GM19324 (cell line): ENCODE results near the gene GNAZ.

Experiments
- ATAC-seq: cut with Tn5 transposase; IDR thresholded peaks from one replicate; pipeline ENCODE4 v1.9.1; 2021; ENCODE audit warnings: mild to moderate bottlenecking, moderate library complexity; ENCODE audit not compliant: unreplicated experiment, low FRiP score

The GNAZ gene

GRCh38 chr22:23104187-23104971 lies 34.1 kb downstream of the GNAZ start:
- no peak for ATAC-seq

- no peak for ATAC-seq
Measured at GRCh38 chr22:23105304-23105703, 35.0 kb downstream of the GNAZ start.

GRCh38 chr22:23105919-23106318 lies 35.6 kb downstream of the GNAZ start:
- no peak for ATAC-seq

- no peak for ATAC-seq
Measured at GRCh38 chr22:23106344-23106743, 36.0 kb downstream of the GNAZ start.

GRCh38 chr22:23106906-23107367 lies 36.6 kb downstream of the GNAZ start:
- no peak for ATAC-seq

GRCh38 chr22:23107487-23108248 lies 37.3 kb downstream of the GNAZ start:
- ATAC-seq = no peak

GRCh38 chr22:23108249-23109078 lies 38.1 kb downstream of the GNAZ start:
- ATAC-seq = no peak

- no peak for ATAC-seq
Measured at GRCh38 chr22:23109079-23109347, 38.7 kb downstream of the GNAZ start.

- no peak for ATAC-seq
Measured at GRCh38 chr22:23109441-23109978, 39.2 kb downstream of the GNAZ start.

- ATAC-seq = no peak
Measured at GRCh38 chr22:23110190-23110921, 40.0 kb downstream of the GNAZ start.

GRCh38 chr22:23110922-23111527 lies 40.7 kb downstream of the GNAZ start:
- no peak for ATAC-seq

- ATAC-seq = no peak
Measured at GRCh38 chr22:23112472-23113012, 42.2 kb downstream of the GNAZ start.

- ATAC-seq = no peak
Measured at GRCh38 chr22:23113067-23113846, 42.9 kb downstream of the GNAZ start.

- no peak for ATAC-seq
Measured at GRCh38 chr22:23113847-23114720, 43.8 kb downstream of the GNAZ start.

- ATAC-seq = no peak
Measured at GRCh38 chr22:23114721-23115020, 44.4 kb downstream of the GNAZ start.

- ATAC-seq = no peak
Measured at GRCh38 chr22:23115369-23115768, 45.0 kb downstream of the GNAZ start.

GRCh38 chr22:23115825-23116494 lies 45.6 kb downstream of the GNAZ start:
- ATAC-seq = no peak
